GM19438 (cell line): ENCODE results near the gene MXD4.

Experiments used
- ATAC-seq: cut with Tn5 transposase; IDR thresholded peaks from one replicate; pipeline ENCODE4 v1.9.1; 2021; ENCODE audit warnings: low read depth; ENCODE audit not compliant: unreplicated experiment

Gene MXD4, protein sequence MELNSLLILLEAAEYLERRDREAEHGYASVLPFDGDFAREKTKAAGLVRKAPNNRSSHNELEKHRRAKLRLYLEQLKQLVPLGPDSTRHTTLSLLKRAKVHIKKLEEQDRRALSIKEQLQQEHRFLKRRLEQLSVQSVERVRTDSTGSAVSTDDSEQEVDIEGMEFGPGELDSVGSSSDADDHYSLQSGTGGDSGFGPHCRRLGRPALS

DNA sequence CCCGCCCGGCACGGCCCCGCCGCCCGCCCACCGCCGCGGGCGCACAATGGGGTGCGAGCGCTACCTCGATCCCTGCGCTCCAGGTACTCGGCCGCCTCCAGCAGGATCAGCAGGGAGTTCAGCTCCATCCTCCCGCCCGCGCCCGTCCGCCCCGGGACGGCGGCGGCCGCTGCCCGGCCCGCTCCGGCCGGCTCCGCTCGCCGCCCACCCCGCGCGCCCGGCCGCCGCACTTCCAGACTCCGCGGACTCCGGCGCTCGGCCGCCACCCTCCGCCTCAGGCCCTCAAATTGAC is at the start of gene MXD4:
Gene MXD4, minus strand, starts transcription at position 257 of the 292 bp plus-strand sequence. Its CDS starts 129 bp downstream, at position 128.
- no peak for ATAC-seq

DNA sequence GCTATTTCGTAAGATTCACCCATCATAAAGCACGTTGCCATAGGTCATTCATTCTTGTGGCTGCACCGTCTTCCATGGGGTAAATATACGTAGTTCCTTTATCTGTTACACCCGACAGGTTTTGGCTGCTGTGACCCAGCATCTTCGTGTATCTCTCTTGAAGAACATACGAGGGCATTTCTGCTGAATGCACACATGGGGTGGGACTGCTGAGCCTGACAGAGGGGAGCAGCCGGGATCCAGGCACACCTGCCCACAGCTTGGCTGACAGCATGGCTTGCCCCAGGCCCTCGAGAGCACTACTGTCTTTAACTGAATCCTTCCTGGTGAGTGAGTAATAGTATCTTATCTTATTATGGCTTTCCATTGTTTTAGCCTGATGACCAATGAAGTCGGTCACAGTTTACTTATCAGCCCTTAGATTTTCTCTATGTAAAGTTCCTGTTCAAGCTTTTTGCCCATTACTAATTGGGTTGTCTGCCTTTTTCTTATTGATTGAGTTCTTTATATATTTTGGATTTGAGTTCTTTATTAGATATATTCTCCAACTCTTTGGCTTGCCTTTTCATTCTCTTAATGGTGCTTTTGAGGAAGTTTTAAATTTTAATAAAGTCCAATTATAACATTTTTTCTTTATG is 45.0 kb upstream of the MXD4 start:
- ATAC-seq = no peak

DNA sequence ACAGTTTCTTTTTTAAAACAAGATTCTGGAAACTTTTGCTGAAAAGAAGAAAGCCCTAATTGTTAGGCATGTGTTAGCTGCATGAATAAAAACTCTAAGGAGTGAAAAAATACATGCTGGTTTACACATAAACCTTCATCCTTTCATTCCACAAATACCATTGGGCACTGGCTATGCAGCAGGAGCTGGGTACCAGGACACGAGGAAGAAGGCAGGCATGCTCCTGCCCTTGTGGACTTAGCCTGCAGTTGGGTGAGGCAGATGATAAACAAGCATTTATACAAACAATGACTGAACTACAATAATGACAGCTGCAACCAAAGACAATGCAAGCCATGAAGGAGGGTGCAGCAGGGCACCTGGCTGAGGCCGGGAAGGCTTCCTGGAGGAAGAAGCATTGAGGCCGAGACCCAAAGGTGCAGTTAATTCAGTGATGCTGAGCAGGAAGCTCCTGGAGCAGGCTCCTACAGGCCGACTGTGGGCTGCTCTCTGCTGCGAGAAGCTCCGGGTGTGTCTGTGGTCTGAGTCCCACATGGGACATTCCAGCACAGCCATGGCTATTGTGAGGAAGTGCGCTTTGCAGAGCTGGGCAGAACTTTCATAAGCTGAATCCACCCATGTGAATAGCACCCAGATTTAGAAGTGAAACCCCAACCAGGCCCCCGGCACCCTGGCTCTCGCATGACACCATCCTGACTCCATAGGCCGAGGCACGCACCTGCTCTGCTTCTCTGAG is 44.0 kb upstream of the MXD4 start:
- no peak for ATAC-seq

DNA sequence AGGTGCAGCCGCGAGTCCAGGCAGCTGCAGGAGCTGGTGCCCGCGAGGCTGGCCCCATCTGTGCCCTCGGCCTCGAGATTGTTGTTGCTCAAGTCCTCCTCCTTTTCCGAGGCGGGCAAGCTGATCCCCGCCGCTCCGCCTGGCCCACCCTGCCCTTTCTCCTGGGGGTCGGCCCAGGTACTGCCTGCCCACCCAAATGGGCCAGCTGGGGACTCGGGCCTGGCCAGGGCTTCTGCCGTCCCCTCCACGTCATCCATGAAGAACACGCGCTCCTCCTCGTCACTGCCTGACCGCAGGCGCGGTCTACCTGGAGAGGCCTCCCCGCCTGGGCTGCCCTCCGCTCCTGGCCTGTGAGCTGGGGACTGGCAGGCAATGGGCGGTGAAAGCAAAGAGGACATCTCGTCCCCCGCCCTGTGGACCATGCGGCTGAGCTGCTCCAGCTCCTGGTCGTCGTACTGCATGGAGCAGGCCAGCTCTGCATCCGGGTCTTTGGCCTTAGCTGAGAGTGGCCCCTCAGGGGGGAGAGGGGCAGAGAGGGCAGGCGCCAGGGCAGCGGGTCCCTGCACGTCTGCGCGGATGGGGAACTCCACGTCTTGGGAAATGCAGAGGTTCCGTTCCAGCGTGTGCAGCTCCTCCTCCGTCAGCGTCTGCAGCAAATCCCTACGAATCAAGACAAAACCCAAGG is 43.1 kb upstream of the MXD4 start:
- ATAC-seq = no peak

DNA sequence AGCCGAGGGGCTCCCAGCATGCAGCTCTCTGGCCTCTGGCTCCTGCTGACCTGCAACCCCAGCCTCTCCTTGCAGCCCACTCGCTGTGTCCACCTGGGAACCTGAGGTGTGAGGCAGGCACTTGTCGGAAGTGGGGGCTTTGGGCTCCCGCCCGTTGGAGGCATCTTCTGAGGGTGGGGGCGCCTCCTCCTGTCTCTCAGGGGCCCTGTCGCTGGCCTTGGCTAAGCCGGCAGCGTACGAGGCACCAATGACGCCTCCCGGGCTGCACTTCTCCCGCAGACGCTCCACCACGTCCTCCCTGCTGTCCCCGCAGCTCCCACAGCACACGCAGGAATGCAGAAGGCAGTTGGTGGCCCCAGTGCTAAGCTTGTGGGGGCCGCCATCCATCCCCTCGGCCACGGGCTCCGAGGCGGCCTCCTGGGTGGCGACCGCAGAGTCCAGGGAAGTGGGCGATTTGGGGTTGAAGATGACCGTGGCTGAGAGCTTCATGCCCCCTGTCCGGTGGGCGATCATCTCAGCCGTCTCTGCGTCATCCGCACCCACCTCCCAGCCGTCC is 42.5 kb upstream of the MXD4 start:
- ATAC-seq = no peak

DNA sequence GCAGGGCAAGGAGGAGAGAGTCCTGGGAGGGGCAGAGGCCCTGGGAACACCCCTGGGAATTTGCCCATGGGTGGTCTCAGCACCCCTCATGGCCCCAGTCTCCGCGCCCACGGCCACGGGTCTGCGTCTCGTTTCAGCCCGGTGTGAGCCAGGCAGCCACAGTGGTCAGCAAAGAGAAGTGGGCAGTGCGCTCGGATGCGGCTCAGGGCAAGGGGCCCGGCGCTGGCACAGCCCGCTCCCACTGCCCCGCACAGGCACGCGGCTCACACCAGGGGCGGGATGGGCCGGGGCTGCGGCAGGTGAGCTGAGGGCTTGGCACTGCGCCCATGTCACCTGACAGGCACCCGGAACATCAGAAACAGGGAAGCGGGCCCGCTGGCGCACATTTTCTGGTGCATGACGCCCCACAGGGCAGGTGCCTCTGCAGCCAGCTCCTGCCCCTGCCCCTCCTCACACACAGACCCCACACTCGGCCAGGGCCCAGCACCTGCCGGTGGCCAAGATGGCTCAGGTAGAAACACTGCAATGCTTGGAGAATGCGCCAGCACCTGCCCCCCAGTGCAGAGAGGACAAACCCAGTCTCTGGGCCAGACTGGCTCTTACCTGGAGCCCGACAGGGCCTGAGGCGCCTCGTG is 41.9 kb upstream of the MXD4 start:
- ATAC-seq = no peak

DNA sequence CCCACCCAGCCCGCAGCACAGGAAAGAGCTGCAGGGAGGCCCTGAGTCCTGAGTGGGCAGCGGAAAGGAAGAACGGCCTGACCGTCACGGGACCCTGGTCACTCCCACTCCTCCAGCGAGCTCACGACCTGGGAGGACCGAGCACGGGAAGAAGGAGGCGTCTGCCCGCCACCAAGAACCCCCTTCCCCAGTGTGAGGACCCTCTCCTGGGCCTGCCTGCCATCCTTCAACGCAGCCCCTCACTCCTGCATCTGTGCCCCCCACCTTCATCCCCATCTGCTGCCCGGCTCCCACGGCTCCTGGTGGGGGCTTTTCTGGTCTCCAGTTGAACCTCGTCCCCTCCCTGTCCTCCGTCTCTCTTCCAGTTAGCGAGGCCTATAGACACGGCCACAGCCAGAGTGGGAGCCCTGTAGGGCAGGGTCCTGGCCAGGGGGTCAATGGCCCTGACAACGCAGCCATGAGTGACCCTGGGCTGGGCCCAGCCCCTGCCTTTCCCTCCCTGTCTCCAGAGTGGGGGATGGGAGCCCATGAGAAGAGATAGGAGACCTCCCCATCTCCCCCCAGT is 41.3 kb upstream of the MXD4 start:
- ATAC-seq = no peak

DNA sequence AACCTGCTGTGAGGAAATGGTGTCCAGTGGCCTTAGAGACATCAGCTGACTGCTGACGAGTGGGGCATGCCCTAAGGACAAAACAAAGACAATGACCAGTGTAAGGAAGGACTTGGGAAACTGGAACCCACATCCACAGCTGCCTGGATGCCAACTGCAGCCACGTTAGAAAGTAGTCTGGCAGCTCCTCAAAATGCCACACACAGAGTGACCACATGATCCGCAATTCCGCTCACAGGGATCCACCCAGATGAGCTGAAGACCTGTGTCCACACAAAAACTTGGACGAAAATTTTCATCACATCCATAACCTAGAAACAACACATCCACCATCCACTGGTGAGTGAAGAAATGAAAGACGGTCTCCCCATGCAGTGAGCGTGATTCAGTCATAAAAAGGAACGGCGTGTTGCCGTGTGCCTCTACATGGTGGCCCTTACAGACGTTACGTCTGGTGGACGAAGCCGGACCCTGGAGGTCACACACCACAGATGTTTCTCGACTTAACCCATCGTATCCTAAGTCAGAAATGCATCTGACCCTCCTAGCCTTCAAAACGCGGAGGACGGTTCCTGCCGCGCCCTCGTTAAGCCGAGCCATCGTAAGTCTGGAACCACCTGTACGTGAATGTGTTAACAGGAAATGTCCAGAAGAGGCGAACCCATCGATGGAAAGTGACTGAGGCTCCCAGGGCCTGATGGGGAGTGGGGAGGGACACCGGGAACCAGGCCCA is 40.6 kb upstream of the MXD4 start:
- no peak for ATAC-seq

DNA sequence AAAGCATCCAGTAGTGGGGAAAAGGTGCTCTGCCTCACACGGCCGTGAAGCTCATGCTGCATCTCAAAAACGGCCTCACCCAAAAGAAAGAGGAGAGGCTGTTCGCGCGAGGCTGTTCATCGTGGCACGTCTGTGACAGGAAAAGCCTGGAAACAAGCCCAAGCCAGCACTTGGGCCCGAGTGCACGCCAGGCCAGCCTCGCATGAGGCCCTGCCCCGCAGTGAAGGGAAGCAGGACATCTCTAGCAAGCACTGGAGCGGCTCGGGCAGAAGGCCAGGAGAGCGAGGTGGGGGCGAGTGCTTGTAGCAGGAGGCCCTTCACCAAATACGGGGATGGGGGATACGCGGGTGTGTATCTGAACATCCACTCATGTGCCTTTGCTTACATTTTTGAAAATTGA is 39.9 kb upstream of the MXD4 start:
- no peak for ATAC-seq

DNA sequence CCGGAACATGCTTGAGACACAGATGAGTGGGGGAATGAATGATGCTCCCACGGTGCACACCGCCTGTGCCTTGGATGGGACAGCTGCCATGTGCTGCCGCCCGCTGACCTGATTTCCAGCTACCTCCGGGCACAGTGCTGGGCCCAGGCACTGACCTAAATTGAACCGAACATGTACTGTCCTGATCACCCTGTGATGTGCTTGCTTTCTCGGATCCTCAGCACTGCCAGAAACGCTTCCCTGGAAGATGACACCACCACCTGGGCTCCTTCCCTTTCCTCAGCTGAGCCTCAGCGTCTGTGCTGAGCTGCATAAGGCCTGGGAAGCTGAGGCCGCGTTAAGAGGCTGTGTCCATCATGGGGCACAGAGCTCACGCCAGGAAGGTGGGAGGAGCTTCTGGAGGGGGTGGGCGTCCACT is 39.3 kb upstream of the MXD4 start:
- ATAC-seq = no peak

DNA sequence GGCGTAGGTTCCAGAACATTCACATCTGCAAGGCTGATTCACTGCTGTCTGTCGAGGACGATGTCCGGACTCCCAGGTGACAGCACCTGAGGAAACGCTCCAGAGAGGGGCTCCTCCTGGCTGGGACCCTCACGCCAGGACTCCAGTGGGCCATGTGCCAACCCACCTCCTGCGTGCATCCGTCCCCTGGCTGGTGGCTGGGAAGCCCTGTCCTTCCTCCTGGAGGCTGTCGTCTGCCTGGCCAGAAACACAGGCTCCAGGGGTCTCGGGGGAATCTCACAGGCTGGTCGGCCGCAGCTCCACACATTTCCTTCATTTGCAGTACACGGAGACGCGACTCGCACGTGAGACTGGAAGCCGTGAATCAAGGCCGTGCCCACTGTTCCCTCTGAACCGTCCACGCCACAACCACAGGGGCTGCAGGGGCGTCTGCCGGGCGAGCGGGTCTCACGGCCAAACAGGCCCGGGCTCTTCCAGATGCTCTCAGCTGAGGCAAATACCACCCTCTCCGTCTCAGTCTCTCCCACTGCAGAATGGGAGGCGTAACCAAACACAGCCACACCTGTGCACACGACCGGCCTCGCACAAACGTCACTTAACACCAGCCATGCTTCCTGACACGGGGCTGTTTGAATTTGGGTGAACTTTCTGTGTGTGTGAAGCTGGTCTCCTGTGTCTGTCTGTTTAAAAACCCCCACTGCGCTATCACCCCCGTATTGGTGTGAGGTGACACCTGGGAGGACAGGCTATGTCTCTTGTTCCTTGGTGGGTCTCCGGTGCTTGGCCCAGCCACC is 38.7 kb upstream of the MXD4 start:
- ATAC-seq = no peak

DNA sequence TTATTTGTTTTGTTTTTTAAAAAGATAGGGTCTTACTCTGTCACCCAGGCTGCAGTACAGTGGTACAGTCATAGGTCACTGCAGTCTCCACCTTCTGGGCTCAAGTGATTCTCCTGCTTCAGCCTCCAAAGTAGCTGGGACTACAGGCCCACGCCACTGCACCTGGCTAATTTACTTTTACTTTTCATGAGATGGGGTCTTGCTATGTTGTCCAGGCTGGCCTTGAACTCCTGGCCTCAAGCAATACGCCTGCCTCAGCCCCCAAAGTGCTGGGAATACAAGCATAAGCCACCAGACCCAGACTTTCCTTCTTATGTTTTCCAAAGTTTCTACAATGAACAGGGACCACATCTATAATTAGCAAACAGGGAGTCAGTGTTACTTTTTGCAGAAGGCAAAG is 37.9 kb upstream of the MXD4 start:
- ATAC-seq = no peak

DNA sequence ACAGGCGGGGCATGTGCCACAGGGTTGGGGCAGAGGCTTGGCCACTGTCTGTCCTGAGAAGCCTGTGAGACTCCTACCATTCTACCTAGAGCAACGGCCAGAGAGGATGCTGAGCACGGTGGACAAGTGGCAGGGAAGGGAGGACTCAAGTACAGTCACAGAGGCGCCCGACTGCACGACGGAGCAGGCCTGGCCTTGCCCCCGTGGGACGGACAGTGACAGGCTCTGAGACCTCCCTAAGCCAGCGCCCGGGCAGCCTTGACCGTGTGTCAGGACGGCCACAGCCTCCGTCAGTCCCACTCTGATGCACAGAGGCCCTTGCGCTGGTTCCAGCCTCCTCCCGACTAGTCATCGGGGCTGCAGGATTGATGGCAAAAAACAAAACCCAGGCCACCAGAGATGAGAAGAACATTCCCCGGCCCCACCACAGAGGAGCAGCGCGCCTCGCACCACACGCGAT is 36.7 kb upstream of the MXD4 start:
- ATAC-seq = no peak

DNA sequence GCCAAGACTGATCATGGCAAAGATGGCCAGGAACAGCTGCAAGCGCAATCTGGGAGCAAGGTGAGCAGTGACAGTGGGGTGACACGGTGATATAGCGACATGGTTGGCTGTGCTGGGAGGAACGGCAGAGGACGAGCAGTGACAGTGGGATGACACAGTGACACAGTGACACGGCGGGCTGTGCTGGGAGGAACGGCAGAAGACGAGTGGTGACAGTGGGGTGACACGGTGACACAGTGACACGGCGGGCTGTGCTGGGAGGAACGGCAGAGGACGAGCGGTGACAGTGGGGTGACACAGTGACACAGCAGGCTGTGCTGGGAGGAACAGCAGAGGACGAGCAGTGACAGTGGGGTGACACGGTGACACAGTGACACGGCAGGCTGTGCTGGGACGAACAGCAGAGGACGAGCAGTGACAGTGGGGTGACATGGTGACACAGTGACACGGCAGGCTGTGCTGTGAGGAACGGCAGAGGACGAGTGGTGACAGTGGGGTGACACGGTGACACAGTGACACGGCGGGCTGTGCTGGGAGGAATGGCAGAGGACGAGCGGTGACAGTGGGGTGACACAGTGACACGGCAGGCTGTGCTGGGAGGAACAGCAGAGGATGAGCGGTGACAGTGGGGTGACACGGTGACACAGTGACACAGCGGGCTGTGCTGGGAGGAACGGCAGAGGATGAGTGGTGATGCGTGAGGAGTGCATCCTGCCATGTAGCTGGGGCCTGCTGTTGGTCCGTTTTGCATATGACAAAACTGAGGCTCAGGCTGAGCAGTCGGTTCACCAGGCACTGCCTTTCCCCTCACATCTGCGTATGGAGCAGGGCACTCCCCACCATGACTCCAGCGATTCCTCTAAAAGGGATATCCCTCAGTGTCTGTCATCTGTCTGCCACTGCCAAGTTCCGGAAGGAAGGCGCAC is 36.0 kb upstream of the MXD4 start:
- ATAC-seq = no peak

DNA sequence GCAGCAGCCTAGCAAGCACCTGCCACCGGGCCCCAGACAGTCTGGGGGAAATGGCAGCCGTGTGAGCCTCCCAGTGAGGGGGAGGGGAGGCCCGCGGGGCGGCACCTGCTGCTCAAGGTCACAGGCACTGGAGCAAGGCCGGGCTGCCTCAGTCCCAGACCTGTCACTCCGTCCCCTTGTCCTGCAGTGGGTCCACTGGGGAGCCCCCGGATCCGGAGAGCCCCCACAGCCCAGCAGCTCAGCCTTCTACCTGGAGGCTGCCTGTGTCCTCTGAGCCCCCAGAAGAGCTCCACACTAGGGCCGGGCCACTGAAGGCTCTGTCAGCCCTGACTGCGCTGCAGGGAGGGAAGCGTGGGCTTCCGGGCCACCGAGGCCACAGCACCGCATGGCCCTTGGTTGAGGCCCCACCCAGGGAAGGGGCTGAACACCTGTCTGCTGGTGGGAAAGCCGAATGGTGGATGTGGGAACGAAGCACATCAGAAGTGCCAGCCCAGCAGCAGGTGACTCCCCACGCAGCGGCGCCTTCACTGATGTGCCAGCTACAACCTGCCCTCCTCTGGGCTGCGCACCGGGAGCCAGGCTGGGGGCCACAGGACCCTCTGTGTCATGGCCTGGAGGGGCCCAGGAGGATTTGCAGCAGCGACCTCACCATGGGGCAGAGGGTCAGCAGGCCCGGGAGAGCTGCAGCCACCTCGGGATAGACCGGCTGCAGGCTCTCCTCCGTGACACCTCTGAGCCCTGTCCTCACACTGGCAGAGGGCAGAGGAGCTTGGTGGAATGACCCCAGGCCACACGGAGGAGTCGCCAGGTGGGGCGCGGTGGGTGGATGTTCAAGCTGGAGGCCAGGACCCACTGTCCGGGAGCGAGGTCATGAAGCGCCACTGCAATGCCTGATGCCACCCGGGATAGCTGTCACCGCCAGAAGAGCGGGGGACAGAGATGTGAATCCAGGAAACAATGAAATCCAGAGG is 35.0 kb upstream of the MXD4 start:
- no peak for ATAC-seq

DNA sequence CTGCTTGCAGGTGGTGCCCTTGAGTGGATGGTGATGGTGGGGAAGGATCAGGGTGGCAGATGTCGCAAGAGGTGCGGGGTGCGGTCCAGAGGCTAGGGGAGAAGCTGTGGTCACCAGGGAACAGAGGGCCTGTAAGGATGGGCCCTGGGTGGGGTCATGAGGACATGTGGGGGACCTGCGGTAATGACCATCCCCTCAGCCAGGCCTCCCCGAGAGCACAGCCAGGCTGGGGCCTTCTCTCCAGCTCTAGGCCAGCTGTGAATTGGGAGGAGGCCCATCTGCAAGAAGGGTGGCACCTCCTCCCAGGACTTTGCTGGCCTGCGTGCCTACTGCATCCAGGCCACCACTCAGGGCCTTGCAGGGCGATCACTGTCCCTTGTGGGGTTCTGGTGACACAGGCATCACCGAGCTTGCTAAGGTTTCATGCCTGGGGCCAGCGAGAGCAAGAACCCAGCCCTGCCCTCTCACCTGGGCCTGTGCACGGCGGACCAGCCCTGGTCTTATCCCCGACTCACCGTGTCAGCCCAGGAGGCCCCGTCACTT is 34.1 kb upstream of the MXD4 start:
- no peak for ATAC-seq
